ENCODE measurements around the gene PLPPR1. TPM values are rescaled to one million over a fixed set of nuclear protein-coding genes. Genes with fewer than 3 reads are reported as not detected.

PLPPR1 gene
- total RNA-seq, 4 donors from 2014 or later: 0.47 to 0.57 TPM; not detected in 2

DNA sequence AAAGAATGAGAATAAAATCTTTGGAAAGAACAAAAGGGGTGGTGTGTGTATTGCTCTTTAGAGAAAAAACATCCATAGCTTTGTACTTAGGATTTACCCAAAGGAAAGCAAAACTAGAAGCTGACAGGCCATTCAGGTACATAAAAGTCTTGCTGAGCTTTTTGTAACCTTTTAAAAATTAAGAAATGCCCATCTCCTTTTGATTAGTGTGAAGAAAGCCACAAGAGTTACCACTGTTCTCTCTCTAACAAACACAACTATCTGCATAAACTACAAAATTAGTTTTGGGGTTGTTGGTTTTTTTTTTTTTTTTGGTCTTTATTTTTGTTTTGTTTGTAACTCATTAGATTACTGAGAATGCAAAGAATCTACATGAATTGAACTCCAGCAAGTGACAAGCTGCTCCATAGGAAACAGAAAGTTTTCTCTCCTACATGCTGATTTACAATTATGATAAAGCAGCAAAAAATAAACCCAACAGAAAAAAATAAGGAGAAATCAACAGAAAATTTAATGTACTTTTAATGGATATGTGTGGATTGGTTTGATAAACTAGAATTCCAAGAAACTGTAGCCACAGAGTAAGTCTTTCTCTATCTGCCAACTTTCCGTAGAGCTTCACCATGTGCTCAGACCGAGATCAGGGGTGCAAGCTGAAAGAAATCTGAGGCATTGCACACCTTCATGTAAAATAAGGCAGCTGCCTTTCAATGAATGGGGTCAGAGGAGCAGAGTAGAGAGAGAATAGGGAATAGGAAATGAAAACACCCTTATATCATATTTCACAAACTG lies 344.0 kb downstream of the PLPPR1 start:
- Histone ChIP-seq H3K4me1 (no peaks in the 10 kb centered on the region), H3K9me3 (no peaks in the 10 kb centered on the region), H3K27ac (no peak overlapping the region), H3K36me3 (no peaks in the 10 kb centered on the region), H3K27me3 (no peaks in the 10 kb centered on the region), H3K4me3 (no peak overlapping the region)
- no peak for TF ChIP-seq POLR2A (IDR thresholded peaks at IDR 0.05)
- TF ChIP-seq, protein P1, sequence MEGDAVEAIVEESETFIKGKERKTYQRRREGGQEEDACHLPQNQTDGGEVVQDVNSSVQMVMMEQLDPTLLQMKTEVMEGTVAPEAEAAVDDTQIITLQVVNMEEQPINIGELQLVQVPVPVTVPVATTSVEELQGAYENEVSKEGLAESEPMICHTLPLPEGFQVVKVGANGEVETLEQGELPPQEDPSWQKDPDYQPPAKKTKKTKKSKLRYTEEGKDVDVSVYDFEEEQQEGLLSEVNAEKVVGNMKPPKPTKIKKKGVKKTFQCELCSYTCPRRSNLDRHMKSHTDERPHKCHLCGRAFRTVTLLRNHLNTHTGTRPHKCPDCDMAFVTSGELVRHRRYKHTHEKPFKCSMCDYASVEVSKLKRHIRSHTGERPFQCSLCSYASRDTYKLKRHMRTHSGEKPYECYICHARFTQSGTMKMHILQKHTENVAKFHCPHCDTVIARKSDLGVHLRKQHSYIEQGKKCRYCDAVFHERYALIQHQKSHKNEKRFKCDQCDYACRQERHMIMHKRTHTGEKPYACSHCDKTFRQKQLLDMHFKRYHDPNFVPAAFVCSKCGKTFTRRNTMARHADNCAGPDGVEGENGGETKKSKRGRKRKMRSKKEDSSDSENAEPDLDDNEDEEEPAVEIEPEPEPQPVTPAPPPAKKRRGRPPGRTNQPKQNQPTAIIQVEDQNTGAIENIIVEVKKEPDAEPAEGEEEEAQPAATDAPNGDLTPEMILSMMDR (IDR thresholded peaks at IDR 0.05): no peak
- 54 to 59% methylated on average over 2 of the region's 2 CpGs for WGBS, 2 donors
- DNase-seq: no peak
- intact Hi-C loops (cut with DNase I): no loop called here

Small RNA genes lying within 50 kb of the gene (small RNA-seq; reads per million reads assigned to genes)
- gene RF00322: 0 reads per million in 4 donors
